GM12864 (cell line): ENCODE data around the gene SDK2.
"Not testable (repeated sequence)": the region's sequence is repeated elsewhere in the genome, so short reads cannot be mapped to it uniquely, and the experiment has no call there.

Source experiments
- DNase-seq: peaks from one replicate; pipeline ENCODE4 v3.0.0-alpha.2; 2011; ENCODE audit warnings: low read depth
- H3K4me3 ChIP-seq: 2 replicates; pipeline ENCODE4 v1.5.1; 2011; ENCODE audit warnings: mild to moderate bottlenecking, low read depth, low read length, control low read depth
- TF ChIP-seq, protein P1 (sequence below): IDR thresholded peaks from 2 replicates; pipeline ENCODE4 v1.5.1; 2011; ENCODE audit warnings: low read depth, mild to moderate bottlenecking, moderate library complexity, low read length, control low read depth, inconsistent platforms; ENCODE audit errors: missing control alignments

Gene SDK2

DNA sequence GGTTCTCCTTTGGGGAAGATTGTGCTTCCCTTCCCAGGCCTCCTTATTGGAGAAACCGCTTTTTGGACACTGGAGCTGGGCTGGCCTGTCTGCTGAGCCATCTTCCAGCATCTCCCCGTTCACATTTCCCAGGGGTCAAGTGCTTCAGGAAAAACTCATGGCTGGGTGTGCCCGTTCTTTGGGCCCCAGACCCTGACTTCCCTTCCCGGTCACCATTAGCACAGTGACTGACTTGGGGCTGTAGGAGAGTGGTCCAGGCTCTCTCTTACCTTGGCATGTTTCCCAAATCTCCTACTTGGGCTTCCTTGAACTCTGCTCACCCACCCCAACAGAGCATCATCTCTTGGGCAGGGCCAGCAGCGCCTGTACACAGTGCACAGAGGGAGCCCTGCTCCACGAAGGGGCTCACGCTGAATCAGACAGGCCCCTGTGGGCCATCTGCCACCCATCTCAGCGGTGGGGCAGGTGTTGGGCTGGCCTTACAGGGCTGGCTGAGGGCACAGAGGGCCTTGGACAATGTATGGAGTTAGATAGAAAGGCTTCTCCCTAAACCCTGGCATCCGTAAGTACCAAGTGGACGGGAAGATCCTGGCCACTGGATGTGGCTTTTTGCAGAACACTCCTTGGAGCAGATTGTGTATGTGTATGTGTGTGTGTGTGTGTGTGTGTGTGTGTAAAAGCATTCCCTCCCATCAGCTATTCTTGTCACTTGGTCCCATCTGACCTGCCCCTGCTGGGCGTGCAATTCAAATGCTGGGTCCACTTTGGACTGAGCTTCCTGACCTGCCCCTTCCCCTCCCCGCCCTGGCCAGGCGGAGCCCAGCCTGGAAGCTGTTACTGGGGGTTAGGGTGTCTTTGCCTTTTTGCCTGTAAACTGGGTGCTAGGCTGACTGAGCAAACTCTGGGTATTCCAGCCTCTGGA is 307.6 kb downstream of the SDK2 start:
- TF ChIP-seq, protein P1, sequence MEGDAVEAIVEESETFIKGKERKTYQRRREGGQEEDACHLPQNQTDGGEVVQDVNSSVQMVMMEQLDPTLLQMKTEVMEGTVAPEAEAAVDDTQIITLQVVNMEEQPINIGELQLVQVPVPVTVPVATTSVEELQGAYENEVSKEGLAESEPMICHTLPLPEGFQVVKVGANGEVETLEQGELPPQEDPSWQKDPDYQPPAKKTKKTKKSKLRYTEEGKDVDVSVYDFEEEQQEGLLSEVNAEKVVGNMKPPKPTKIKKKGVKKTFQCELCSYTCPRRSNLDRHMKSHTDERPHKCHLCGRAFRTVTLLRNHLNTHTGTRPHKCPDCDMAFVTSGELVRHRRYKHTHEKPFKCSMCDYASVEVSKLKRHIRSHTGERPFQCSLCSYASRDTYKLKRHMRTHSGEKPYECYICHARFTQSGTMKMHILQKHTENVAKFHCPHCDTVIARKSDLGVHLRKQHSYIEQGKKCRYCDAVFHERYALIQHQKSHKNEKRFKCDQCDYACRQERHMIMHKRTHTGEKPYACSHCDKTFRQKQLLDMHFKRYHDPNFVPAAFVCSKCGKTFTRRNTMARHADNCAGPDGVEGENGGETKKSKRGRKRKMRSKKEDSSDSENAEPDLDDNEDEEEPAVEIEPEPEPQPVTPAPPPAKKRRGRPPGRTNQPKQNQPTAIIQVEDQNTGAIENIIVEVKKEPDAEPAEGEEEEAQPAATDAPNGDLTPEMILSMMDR: no peak
- no peak overlapping the region for H3K4me3 ChIP-seq
- DNase-seq: no peak

DNA sequence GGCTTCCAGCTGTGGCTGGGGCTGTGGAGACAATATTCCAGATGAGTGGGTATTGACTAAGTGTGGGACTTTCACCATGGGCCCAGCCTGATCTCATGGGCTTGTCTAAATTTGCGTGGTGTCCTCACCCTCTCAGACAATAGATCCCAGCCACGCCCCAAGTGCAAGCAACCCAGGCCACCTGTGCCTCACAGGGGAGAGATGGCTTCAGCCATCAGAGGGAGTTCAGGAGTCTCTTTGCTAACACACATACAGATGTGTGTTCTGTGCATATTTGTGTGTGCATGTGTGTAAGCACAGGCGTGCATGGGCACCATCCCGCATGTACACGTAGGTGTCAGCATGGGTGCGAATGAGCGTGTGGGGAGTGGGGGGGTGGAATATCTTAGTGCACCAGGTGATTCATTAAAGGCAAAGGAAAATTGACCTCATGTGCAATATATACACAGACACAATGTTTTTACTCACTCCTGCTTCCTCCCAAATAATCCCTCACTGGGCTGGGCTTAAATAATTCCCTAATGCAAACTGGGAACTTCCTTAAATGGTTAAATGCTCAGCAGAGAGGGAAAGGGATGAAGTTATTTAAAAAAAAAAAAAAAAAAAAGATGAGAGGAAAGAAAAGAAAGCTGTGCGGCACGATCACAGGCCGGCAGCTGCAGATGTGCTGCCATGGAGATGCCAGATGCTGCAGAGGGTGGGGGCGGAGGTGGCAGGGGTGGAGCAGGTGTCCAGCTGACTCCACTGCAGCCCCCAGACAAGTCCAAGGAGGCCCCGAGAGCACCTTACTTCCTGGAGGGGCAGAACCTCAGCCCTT is 308.4 kb downstream of the SDK2 start:
- DNase-seq: no peak
- TF ChIP-seq, protein P1: no peak

DNA sequence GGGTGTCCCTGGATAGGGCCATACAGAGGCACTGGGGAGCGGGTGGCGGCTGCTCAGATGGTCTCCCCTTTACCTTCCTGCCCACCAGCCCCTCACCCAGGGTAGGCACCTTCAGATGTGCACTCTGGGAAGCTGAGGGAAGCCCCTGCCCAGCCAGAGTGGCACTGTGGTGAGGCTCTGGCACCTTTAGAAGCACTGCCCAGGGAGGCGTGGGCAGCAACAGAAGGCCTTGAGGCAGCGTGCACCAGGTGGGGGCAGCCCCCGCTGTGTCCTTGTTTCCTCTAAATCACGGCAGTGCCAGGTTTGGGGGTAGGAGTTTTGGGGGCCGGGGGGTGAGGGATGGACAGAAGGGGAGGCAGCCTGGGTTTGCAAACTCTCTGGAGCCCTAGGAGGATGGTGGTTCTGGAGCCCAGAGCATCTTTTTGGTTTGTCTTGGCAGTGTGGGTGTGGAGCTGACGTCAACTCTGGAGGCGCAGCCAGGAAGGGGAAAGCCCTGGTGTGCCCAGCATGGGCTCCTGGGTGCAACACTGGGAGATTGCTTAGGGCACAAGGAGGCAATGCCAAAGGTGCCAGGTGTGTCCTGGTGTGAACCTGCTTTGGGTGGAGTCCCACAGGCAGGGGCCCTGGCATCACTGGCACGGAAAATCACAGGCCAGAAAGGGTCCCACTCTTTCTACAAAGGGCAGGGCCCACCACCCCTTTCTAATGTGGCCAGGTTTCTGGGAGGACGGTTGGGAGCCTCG is 309.3 kb downstream of the SDK2 start:
- TF ChIP-seq, protein P1: no peak
- no peak for DNase-seq
- H3K4me3 ChIP-seq: no peak overlapping the region

More for the DNA sequence above, 308.4 kb downstream of the SDK2 start:
- no peak overlapping the region for H3K4me3 ChIP-seq

DNA sequence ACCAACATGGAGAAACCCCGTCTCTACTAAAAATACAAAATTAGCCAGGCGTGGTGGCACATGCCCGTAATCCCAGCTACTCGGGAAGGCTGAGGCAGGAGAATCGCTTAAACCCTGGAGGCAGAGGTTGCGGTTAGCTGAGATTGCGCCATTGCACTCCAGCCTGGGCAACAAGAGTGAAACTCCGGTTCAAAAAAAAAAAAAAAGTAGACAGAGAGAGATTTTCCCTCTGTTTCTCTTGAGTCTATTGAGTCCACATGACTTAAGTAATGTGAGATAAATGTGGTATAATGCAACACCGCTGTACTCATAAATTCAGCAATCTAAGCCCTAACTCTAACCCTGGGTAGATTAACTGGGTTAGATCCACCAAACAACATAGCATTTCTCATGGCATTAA is 310.8 kb downstream of the SDK2 start:
- not testable (repeated sequence) for DNase-seq, H3K4me3 ChIP-seq

DNA sequence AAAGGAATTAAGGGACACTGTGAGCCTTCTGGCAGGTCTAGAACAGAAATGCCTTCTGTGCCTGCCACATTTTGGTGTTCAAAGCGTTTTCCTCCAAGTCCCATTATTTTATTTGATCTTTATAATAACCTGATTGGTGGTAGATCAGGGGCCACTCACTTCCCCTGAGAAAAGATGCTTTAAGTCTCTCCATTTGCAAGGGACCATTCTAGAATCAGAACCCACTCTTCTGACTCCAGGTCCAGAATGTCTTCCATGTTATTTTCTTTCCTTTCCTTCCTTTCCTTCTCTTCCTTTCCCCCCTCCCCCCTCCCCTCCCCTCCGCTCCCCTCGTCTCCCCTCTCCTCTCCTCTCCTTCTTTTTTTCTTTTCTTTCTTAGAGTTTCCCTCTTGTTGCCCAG is 313.2 kb downstream of the SDK2 start:
- DNase-seq: no peak
- TF ChIP-seq, protein P1: no peak
- no peak overlapping the region for H3K4me3 ChIP-seq

DNA sequence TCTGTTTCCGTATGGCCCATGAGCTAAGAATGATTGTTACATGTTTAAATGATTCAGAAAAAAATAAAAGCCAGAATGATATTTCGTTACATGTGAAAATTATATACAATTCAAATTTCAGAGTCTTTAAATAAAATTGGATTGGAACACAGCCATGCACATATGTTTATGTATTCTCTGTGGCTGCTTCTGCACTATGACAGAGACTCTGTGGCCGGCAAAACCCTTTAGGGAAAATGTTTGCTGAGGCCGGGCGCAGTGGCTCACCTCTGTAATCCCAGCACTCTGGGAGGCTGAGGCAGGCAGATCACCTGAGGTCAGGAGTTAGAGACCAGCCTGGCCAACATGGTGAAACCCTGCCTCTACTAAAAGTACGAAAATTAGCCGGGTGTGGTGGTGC is 316.6 kb downstream of the SDK2 start:
- TF ChIP-seq, protein P1: no peak
- H3K4me3 ChIP-seq: no peak overlapping the region
- no peak for DNase-seq

DNA sequence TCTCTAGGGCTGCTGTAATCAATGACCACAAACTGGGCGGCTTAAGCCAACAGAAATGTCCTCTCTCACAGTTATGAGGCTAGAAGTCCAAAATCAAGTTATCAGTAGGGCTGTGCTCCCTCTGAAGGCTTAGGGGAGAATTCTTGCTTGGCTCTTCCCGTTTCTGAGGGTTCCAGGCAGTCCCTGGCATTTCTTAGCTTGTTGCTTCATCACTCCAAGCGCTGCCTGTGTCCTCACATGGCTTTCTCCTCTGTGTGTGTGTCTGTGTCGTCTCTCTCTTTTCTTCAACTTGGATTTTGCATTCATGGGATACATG is 318.8 kb downstream of the SDK2 start:
- H3K4me3 ChIP-seq: no peak overlapping the region
- TF ChIP-seq, protein P1: no peak
- DNase-seq: no peak
